H9 (cell line): ENCODE results near the gene APOBEC3G. TPM values are rescaled to one million over a fixed set of nuclear protein-coding genes. Genes with fewer than 3 reads are reported as not detected.

ENCODE experiments used
- DNase-seq: peaks from one replicate; pipeline ENCODE4 v3.0.0-alpha.2; 2017
- H2AFZ ChIP-seq: one replicate; pipeline ENCODE4 v1.6.1; 2013; ENCODE audit warnings: mild to moderate bottlenecking, low read length, control low read depth, moderate library complexity
- H2AK5ac ChIP-seq: 2 replicates; pipeline ENCODE4 v1.6.1; 2013; ENCODE audit warnings: low read length, control low read depth, mixed read lengths; ENCODE audit not compliant: insufficient read length
- H2BK120ac ChIP-seq: one replicate; pipeline ENCODE4 v1.6.1; 2013; ENCODE audit warnings: low read depth, mild to moderate bottlenecking, low read length, control low read depth, inconsistent platforms; ENCODE audit not compliant: poor library complexity, severe bottlenecking
- H2BK12ac ChIP-seq: 2 replicates; pipeline ENCODE4 v1.6.1; 2013; ENCODE audit warnings: low read length, control low read depth, mixed read lengths, low read depth; ENCODE audit not compliant: insufficient read length
- H2BK15ac ChIP-seq: 2 replicates; pipeline ENCODE4 v1.6.1; 2013; ENCODE audit warnings: low read depth, low read length, control low read depth
- H2BK20ac ChIP-seq: one replicate; pipeline ENCODE4 v1.6.1; 2013; ENCODE audit warnings: low read depth, mild to moderate bottlenecking, low read length, control low read depth, inconsistent platforms; ENCODE audit not compliant: poor library complexity, severe bottlenecking
- H2BK5ac ChIP-seq: 2 replicates; pipeline ENCODE4 v1.6.1; 2013; ENCODE audit warnings: low read length, control low read depth, mixed read lengths; ENCODE audit not compliant: insufficient read length
- H3K14ac ChIP-seq: 2 replicates; pipeline ENCODE4 v1.6.1; 2013; ENCODE audit warnings: low read length, control low read depth; ENCODE audit not compliant: insufficient read depth
- H3K18ac ChIP-seq: 2 replicates; pipeline ENCODE4 v1.6.1; 2013; ENCODE audit warnings: low read depth, mild to moderate bottlenecking, mixed read lengths, low read length, control low read depth; ENCODE audit not compliant: insufficient read length
- H3K23ac ChIP-seq: 2 replicates; pipeline ENCODE4 v1.6.1; 2013; ENCODE audit warnings: low read length, control low read depth, mixed read lengths, low read depth; ENCODE audit not compliant: insufficient read length
- H3K23me2 ChIP-seq: 2 replicates; pipeline ENCODE4 v1.6.1; 2013; ENCODE audit warnings: low read depth, mild to moderate bottlenecking, mixed read lengths, low read length, control low read depth; ENCODE audit not compliant: insufficient read length, poor library complexity, severe bottlenecking
- H3K27ac ChIP-seq: 2 replicates; pipeline ENCODE4 v1.5.1; 2013; ENCODE audit warnings: low read length, control low read depth, mixed read lengths, low read depth; ENCODE audit not compliant: insufficient read length
- H3K27me3 ChIP-seq: 2 replicates; pipeline ENCODE4 v1.6.1; 2013; ENCODE audit warnings: low read length, control low read depth, inconsistent platforms; ENCODE audit not compliant: insufficient read depth
- H3K4ac ChIP-seq: 2 replicates; pipeline ENCODE4 v1.6.1; 2013; ENCODE audit warnings: low read depth, mild to moderate bottlenecking, control low read depth, inconsistent platforms, low read length, moderate library complexity
- H3K4me1 ChIP-seq: 2 replicates; pipeline ENCODE4 v1.6.1; 2013; ENCODE audit warnings: low read length, control low read depth, inconsistent platforms; ENCODE audit not compliant: insufficient read depth
- H3K4me2 ChIP-seq: 2 replicates; pipeline ENCODE4 v1.6.1; 2013; ENCODE audit warnings: low read length, control low read depth, mixed read lengths; ENCODE audit not compliant: insufficient read length, insufficient read depth
- H3K56ac ChIP-seq: 2 replicates; pipeline ENCODE4 v1.6.1; 2013; ENCODE audit warnings: low read depth, mild to moderate bottlenecking, mixed read lengths, low read length, control low read depth; ENCODE audit not compliant: insufficient read length
- H3K79me1 ChIP-seq: 2 replicates; pipeline ENCODE4 v1.6.1; 2013; ENCODE audit warnings: low read depth, mild to moderate bottlenecking, moderate library complexity, low read length, control low read depth, inconsistent platforms; ENCODE audit not compliant: insufficient read depth, poor library complexity, severe bottlenecking
- H3K79me2 ChIP-seq: 2 replicates; pipeline ENCODE4 v1.6.1; 2013; ENCODE audit warnings: low read length, control low read depth, inconsistent platforms; ENCODE audit not compliant: insufficient read depth
- H3K9ac ChIP-seq: 2 replicates; pipeline ENCODE4 v1.6.1; 2013; ENCODE audit warnings: low read length, control low read depth, mixed read lengths; ENCODE audit not compliant: insufficient read length; ENCODE audit errors: extremely low read depth
- H3K9me3 ChIP-seq: one replicate; pipeline ENCODE4 v1.6.1; 2013; ENCODE audit warnings: low read depth, low read length, inconsistent platforms; ENCODE audit not compliant: control insufficient read depth
- H3T11ph ChIP-seq: one replicate; pipeline ENCODE4 v1.6.1; 2013; ENCODE audit warnings: mild to moderate bottlenecking, low read length, control low read depth, inconsistent platforms
- H4K20me1 ChIP-seq: one replicate; pipeline ENCODE4 v1.6.1; 2013; ENCODE audit not compliant: control insufficient read depth, insufficient read length, insufficient read depth
- H4K5ac ChIP-seq: 2 replicates; pipeline ENCODE4 v1.6.1; 2013; ENCODE audit warnings: low read depth, mild to moderate bottlenecking, mixed read lengths, low read length, control low read depth; ENCODE audit not compliant: insufficient read length
- H4K8ac ChIP-seq: replicated peaks from 2 replicates; pipeline ENCODE4 v1.6.1; 2013; ENCODE audit warnings: low read length, control low read depth, mixed read lengths, low read depth; ENCODE audit not compliant: insufficient read length
- H4K91ac ChIP-seq: 2 replicates; pipeline ENCODE4 v1.6.1; 2013; ENCODE audit warnings: low read depth, mild to moderate bottlenecking, moderate library complexity, mixed read lengths, low read length, control low read depth; ENCODE audit not compliant: insufficient read length
- H3K27ac Mint-ChIP-seq, 3 experiments: 2 replicates in 2 of 3; 3 replicates in 1 of 3; pipeline ENCODE4 v1.8.0; 2020 to 2021; ENCODE audit warnings: mixed read lengths in 3 of 3, mild to moderate bottlenecking in 1 of 3, moderate library complexity in 1 of 3
- H3K27me3 Mint-ChIP-seq: 2 replicates; pipeline ENCODE4 v1.8.0; 2021; ENCODE audit warnings: low read depth, mild to moderate bottlenecking, moderate library complexity, mixed read lengths
- H3K36me3 Mint-ChIP-seq, 3 experiments: 2 replicates in 2 of 3; 3 replicates in 1 of 3; pipeline ENCODE4 v1.8.0; 2020 to 2021; ENCODE audit warnings: low read depth in 3 of 3, mixed read lengths in 3 of 3; ENCODE audit not compliant: insufficient read depth in 1 of 3
- H3K4me1 Mint-ChIP-seq, 2 experiments: 2 replicates each; pipeline ENCODE4 v1.8.0; 2020; ENCODE audit warnings: mixed read lengths in 2 of 2
- H3K4me3 Mint-ChIP-seq, 2 experiments: 2 replicates in 1 of 2; 3 replicates in 1 of 2; pipeline ENCODE4 v1.8.0; 2020 to 2021; ENCODE audit warnings: mild to moderate bottlenecking in 2 of 2, mixed read lengths in 2 of 2, moderate library complexity in 1 of 2
- H3K9me3 Mint-ChIP-seq, 2 experiments: 2 replicates in 1 of 2; 3 replicates in 1 of 2; pipeline ENCODE4 v1.8.0; 2020; ENCODE audit warnings: mild to moderate bottlenecking in 2 of 2, mixed read lengths in 2 of 2, moderate library complexity in 1 of 2
- CTCF ChIP-seq: fragments of 200-600 bp; sonication (generic); conservative IDR thresholded peaks from 3 replicates; pipeline ENCODE4 v1.8.0; 2021; ENCODE audit warnings: antibody characterized with exemption, mild to moderate bottlenecking
- WGBS: extraction: QIAGEN DNeasy Blood & Tissue Kit; methylation state at CpG from one replicate; pipeline ENCODE4 v1.1.7; 2013; ENCODE audit warnings: missing lambda C conversion rate, low lambda C conversion rate, mixed read lengths; ENCODE audit not compliant: insufficient read length; ENCODE audit errors: extremely low coverage; 5-methylcytosine and 5-hydroxymethylcytosine counted together
- total RNA-seq: library from RNA; stranded (reverse); gene quantifications from 2 replicates; pipeline ENCODE4 v1.2.1, GENCODE V29; 2021

Gene APOBEC3G
- total RNA-seq, 1 experiment from 2014 or later = 2.4 TPM

- H3K27me3 Mint-ChIP-seq = peaks cover 3% of the 10 kb centered on the region
- Histone ChIP-seq H3K23ac (no peak overlapping the region), H2AFZ (no peak overlapping the region), H2BK120ac (no peak overlapping the region), H3K79me1 (no peaks in the 10 kb centered on the region), H4K8ac (no peak overlapping the region), H3K18ac (no peak overlapping the region), H3K56ac (no peak overlapping the region), H4K20me1 (no peaks in the 10 kb centered on the region), H3K4me2 (no peak overlapping the region), H2BK15ac (no peak overlapping the region), H2AK5ac (no peak overlapping the region), H3K4me1 (no peaks in the 10 kb centered on the region), H2BK12ac (no peak overlapping the region), H4K5ac (no peak overlapping the region), H3K79me2 (no peaks in the 10 kb centered on the region), H3T11ph (no peak overlapping the region), H3K14ac (no peak overlapping the region), H3K4ac (no peak overlapping the region), H3K9ac (no peak overlapping the region), H2BK5ac (no peak overlapping the region), H3K27me3 (no peaks in the 10 kb centered on the region), H4K91ac (no peak overlapping the region), H3K27ac (no peak overlapping the region), H3K23me2 (no peaks in the 10 kb centered on the region), H2BK20ac (no peak overlapping the region), H3K9me3 (no peaks in the 10 kb centered on the region)
- no peak overlapping the region for H3K4me3 Mint-ChIP-seq
- H3K9me3 Mint-ChIP-seq = no peaks in the 10 kb centered on the region
- peaks cover 15 to 23% of the 10 kb centered on the region in 2 experiments for H3K4me1 Mint-ChIP-seq
- no peak for TF ChIP-seq CTCF
- H3K36me3 Mint-ChIP-seq = no peaks in the 10 kb centered on the region
- no peak overlapping the region for H3K27ac Mint-ChIP-seq
- no peak for DNase-seq
- WGBS = no CpG with 5 or more reads among the region's 17 CpGs
Measured at GRCh38 chr22:39122772-39123470, 45.8 kb downstream of the APOBEC3G start.
